Smooth muscle cell of the coronary artery (primary cell): ENCODE measurements around the gene RAVER2. TPM values are rescaled to one million over a fixed set of nuclear protein-coding genes. Genes with fewer than 3 reads are reported as not detected.

Source experiments
- total RNA-seq: library from RNA; depleted of rRNA; stranded (reverse); fragments of >200 nt; gene quantifications from 2 replicates; pipeline ENCODE4 v1.2.3, GENCODE V29; 2014; ENCODE audit warnings: low replicate concordance

The RAVER2 gene
- total RNA-seq, result 4.6 and 8.8 TPM in 2 replicates

GRCh38 chr1:64744492-64745180 is at the start of gene RAVER2:
Gene RAVER2 (plus strand): TSS chr1:64745075. CDS start chr1:64745173, 98 bp downstream.

Other genes starting within 250 kb of the RAVER2 start
- 84.7 and 211 TPM in 2 replicates for gene JAK1, start 221.5 kb downstream of the RAVER2 start, total RNA-seq